ENCODE data around the gene DGCR2.

- no peak for TF ChIP-seq POLR2A (IDR thresholded peaks at IDR 0.05)
- TF ChIP-seq, protein P1, sequence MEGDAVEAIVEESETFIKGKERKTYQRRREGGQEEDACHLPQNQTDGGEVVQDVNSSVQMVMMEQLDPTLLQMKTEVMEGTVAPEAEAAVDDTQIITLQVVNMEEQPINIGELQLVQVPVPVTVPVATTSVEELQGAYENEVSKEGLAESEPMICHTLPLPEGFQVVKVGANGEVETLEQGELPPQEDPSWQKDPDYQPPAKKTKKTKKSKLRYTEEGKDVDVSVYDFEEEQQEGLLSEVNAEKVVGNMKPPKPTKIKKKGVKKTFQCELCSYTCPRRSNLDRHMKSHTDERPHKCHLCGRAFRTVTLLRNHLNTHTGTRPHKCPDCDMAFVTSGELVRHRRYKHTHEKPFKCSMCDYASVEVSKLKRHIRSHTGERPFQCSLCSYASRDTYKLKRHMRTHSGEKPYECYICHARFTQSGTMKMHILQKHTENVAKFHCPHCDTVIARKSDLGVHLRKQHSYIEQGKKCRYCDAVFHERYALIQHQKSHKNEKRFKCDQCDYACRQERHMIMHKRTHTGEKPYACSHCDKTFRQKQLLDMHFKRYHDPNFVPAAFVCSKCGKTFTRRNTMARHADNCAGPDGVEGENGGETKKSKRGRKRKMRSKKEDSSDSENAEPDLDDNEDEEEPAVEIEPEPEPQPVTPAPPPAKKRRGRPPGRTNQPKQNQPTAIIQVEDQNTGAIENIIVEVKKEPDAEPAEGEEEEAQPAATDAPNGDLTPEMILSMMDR (IDR thresholded peaks at IDR 0.05), result no peak
Observed at GRCh38 chr22:18994701-18995326, 127.4 kb downstream of the DGCR2 start.

All from body of pancreas (tissue), 4 donors.